GM21825 (cell line): ENCODE data around the gene TPCN1.

ENCODE experiments used
- ATAC-seq: cut with Tn5 transposase; IDR thresholded peaks from one replicate; pipeline ENCODE4 v1.9.1; 2021; ENCODE audit warnings: mild to moderate bottlenecking, moderate library complexity; ENCODE audit not compliant: unreplicated experiment

TPCN1 gene

GRCh38 chr12:113278633-113279032, 57.4 kb downstream of the TPCN1 start:
- no peak for ATAC-seq

GRCh38 chr12:113284751-113285150, 63.5 kb downstream of the TPCN1 start:
- ATAC-seq = no peak

- ATAC-seq = no peak
These were observed 64.7 kb downstream of the TPCN1 start for GRCh38 chr12:113285679-113286610.

- ATAC-seq = no peak
These were observed 65.4 kb downstream of the TPCN1 start for GRCh38 chr12:113286712-113287111.

GRCh38 chr12:113287146-113287898, 66.1 kb downstream of the TPCN1 start:
- no peak for ATAC-seq

DNA sequence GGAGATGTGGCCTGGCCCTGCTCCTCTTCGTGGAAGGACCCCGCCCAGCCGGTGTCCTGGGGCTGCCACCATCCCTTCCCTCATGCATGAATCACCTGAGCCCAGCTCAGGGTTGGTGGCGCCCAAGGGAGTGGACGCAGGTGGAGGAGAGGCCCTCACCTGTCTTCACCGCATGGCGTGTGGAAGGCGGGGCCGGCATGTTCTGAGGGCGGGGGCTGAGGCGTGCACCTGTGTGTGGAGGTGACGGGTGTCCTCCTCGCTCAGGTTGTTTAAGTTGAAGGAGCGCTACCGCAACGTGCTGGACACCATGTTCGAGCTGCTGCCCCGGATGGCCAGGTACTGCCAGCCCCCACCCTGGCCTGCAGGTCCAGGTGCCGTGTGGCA, 66.6 kb downstream of the TPCN1 start:
- no peak for ATAC-seq

DNA sequence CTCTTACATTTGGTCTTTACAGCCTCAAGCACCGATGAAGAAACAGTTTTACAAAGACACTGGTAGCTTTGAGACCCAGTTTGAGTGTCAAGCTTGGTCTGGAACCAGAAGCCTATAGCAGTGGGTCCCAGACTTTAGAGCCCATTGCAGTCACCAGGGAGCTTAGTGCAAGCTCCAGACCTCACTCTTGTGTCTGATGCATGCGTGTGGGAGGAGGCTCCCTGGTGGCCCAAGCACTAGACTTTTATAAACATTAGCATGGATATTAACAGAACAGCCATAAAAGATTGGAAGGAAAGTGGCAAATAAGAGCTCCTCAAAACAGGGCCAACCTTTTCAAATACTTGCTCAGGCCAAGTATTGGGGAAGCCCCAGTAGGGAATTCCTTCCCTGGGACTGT, 68.1 kb downstream of the TPCN1 start:
- no peak for ATAC-seq

- no peak for ATAC-seq
These were observed 69.2 kb downstream of the TPCN1 start for GRCh38 chr12:113290506-113290905.

- no peak for ATAC-seq
These were observed 70.3 kb downstream of the TPCN1 start for GRCh38 chr12:113291586-113291985.

- no peak for ATAC-seq
These were observed 70.8 kb downstream of the TPCN1 start for GRCh38 chr12:113292091-113292490.

DNA sequence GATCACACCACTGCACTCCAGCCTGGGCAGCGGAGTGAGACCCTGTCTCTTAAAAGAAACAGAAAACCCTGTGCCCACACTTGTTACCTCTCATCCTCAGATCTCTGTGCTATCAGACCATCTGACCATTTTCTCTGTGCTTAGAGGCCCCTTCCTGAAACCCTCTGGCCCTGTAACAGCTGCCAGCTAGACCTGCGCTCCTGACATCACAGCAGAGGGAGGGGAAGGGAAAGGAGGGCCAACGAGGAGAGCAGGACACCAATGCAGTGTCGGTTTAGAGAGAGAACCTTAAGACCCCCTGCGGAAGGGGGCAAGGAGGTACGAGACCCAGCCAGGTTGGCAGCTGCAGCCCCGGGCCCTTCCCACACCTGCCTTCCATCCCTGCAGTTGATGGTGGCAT, 71.3 kb downstream of the TPCN1 start:
- ATAC-seq = no peak

GRCh38 chr12:113293100-113293499, 71.8 kb downstream of the TPCN1 start:
- no peak for ATAC-seq

DNA sequence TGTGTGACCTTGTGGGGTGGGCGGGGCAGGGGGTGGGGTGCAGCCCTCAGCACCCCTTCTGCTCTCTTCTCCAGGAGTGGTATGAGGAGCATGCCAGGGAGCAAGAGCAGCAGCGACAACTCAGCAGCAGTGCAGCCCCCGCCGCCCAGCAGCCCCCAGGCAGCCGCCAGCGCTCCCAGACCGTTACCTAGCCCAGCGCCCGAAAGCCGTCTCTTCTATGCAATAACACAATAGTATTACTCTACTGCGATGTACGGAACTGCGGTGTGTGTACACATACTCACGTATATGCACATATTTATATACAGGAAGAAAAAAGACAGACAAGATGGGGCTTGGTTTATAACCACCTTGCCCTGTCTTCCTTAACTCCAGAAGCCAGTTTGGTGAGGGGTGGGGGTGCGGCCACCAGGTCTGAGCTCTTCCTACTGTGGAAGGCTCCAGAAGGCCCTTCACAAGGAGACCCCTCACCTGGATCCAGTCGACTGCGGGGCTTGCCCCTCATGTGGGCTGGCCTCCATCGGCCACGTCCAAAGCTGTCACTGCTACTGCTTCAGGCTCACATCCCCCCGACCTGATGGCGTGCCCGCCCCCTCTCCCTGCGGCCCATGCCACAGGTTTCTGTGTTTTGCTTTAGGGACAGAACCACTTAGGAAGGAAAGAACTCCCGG, 74.8 kb downstream of the TPCN1 start:
- ATAC-seq = no peak

- no peak for ATAC-seq
These were observed 75.4 kb downstream of the TPCN1 start for GRCh38 chr12:113296557-113297213.

- ATAC-seq = no peak
These were observed 75.9 kb downstream of the TPCN1 start for GRCh38 chr12:113297214-113297587.

DNA sequence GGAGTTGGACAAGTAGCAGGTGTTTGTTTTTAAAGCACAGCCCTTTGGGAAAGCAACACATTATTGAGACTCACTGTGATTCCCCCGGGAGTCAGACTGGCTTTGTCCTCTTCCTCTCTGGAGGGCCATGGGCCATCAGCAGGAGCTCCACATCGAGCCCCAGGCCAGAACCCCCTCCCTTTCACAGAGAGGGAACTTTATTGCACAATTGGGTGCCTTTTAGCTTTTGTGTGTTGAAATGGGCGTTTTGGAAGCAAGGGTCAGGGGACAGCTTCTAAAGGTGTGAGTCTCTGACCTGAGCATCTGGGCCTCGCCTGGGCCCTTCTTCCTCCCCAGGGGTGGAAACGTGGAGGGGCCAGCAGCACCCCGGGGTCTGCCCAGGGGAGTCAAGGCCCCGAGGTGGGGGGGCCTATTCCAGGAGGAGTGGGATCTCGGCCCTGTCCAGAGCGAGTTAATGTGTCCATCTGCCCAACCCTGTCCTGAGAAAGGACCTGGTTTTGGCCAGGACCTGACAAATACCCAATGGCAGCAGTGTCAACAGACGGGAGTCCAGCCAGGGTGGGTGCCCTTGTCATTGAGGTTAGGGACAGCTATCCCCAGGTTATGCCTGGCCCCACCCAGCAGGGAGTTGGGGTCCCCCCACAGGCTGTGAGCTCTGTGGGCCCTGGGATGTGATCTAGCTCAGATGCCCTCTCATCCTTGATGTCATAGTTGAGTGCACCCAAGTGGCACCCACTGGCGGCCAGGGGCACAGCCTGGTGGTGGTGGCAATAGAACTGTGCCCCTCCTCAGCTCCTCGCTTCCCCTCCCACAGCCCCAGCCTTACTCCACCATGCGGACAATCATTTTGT, 76.6 kb downstream of the TPCN1 start:
- no peak for ATAC-seq

DNA sequence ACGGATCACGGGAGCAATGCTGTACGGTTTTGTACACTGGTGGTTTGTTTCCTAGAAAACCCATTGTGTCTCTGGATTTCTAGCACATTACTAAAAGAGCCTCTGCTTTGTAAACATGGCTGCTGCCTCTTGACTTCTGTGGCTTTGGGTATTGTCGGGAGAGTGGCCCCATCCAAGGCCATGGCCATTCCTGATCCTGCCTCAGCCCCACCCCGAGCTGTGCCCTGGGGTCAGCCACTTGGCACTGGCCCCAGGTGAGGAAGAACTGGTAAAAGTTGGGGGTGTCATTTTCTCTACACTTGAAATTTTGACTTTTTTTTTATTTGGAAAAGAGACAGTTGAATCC, 77.2 kb downstream of the TPCN1 start:
- ATAC-seq = no peak

- ATAC-seq = no peak
These were observed 77.7 kb downstream of the TPCN1 start for GRCh38 chr12:113298861-113299545.

- ATAC-seq = no peak
These were observed 78.5 kb downstream of the TPCN1 start for GRCh38 chr12:113299619-113300237.
